Loucy (cell line): ENCODE measurements around the gene UMODL1.

Source experiments
- H2AFZ ChIP-seq: fragments of 200-600 bp; sonication (generic); 2 replicates; pipeline ENCODE4 v1.6.0; 2016; ENCODE audit warnings: antibody characterized with exemption, mild to moderate bottlenecking, low read length, moderate library complexity
- H3F3A ChIP-seq: fragments of 200-600 bp; 2 replicates; pipeline ENCODE4 v1.6.0; 2016; ENCODE audit warnings: antibody characterized with exemption, low read depth, mild to moderate bottlenecking
- H3K27me3 ChIP-seq: fragments of 200-600 bp; sonication (generic); 2 replicates; pipeline ENCODE4 v1.6.1; 2014; ENCODE audit warnings: low read length, mild to moderate bottlenecking; ENCODE audit not compliant: insufficient read depth, poor library complexity, severe bottlenecking
- H3K36me3 ChIP-seq: fragments of 200-600 bp; sonication (generic); 2 replicates; pipeline ENCODE4 v1.6.1; 2016; ENCODE audit warnings: low read length; ENCODE audit not compliant: insufficient read depth
- H3K4me1 ChIP-seq: fragments of 200-600 bp; sonication (generic); 2 replicates; pipeline ENCODE4 v1.5.1; 2014; ENCODE audit warnings: low read length, mild to moderate bottlenecking; ENCODE audit not compliant: insufficient read depth, poor library complexity, severe bottlenecking
- H3K4me2 ChIP-seq: fragments of 200-600 bp; sonication (generic); 2 replicates; pipeline ENCODE4 v1.6.0; 2014; ENCODE audit warnings: antibody characterized with exemption, low read length, low read depth, mild to moderate bottlenecking; ENCODE audit not compliant: poor library complexity, severe bottlenecking
- H3K4me3 ChIP-seq: fragments of 200-600 bp; sonication (generic); 2 replicates; pipeline ENCODE4 v1.5.1; 2014; ENCODE audit warnings: low read length, mild to moderate bottlenecking, mixed read lengths; ENCODE audit not compliant: poor library complexity, severe bottlenecking
- H3K79me2 ChIP-seq: fragments of 200-600 bp; sonication (generic); 2 replicates; pipeline ENCODE4 v1.6.1; 2014; ENCODE audit warnings: low read length; ENCODE audit not compliant: insufficient read depth
- H3K9ac ChIP-seq: fragments of 200-600 bp; sonication (generic); 2 replicates; pipeline ENCODE4 v1.6.0; 2014; ENCODE audit warnings: mild to moderate bottlenecking, low read depth, low read length, moderate library complexity; ENCODE audit not compliant: poor library complexity, severe bottlenecking
- H3K9me2 ChIP-seq: fragments of 200-600 bp; sonication (generic); replicated peaks from 2 replicates; pipeline ENCODE4 v1.6.1; 2016; ENCODE audit warnings: low read depth, low read length, mixed read lengths
- H3K9me3 ChIP-seq: fragments of 200-600 bp; sonication (generic); 2 replicates; pipeline ENCODE4 v1.6.1; 2014; ENCODE audit warnings: mild to moderate bottlenecking, antibody characterized with exemption, low read length, low read depth; ENCODE audit not compliant: insufficient read depth
- H4K20me1 ChIP-seq: fragments of 200-600 bp; sonication (generic); 2 replicates; pipeline ENCODE4 v1.6.0; 2014; ENCODE audit warnings: antibody characterized with exemption, low read length, mild to moderate bottlenecking; ENCODE audit not compliant: insufficient read depth, poor library complexity, severe bottlenecking
- EZH2phosphoT487 ChIP-seq: fragments of 200-600 bp; IDR thresholded peaks from 2 replicates; pipeline ENCODE4 v1.6.1; 2018; ENCODE audit warnings: antibody characterized with exemption, mild to moderate bottlenecking, moderate library complexity, borderline replicate concordance
- TF ChIP-seq, protein P1 (sequence below): fragments of 200-600 bp; sonication (generic); conservative IDR thresholded peaks from 2 replicates; pipeline ENCODE4 v1.5.1; 2014; ENCODE audit warnings: mild to moderate bottlenecking, antibody characterized with exemption, low read length

UMODL1 gene

DNA sequence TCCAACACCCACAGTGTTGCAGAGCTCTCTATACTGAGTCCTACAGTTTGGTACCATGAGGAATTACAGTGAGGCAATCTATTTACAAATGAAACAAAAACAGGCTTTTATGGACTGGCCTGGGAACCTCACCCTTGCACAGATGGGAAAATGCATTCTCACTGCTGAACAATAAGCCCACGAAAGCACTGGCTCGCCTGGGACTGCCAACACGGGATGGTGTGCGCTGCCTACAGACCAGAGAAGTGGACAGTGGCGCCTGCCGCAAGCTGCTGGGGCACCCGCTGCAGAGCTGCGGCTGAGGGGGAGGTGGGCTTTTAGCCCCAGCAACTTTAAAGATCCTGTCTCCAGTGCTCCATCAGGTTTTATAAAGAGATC, 119.4 kb downstream of the UMODL1 start:
- Histone ChIP-seq H3K4me2 (no peak overlapping the region), H2AFZ (no peak overlapping the region), H3K9me3 (peaks cover 5% of the 10 kb centered on the region; the same call in 1 of the 2 replicates), H3K27me3 (no peaks in the 10 kb centered on the region), H3K9me2 (no peaks in the 10 kb centered on the region), H3K36me3 (no peaks in the 10 kb centered on the region), H3F3A (peaks cover 14% of the 10 kb centered on the region), H3K79me2 (no peaks in the 10 kb centered on the region), H4K20me1 (no peaks in the 10 kb centered on the region), H3K9ac (peak overlapping the region; percentile 12), H3K4me1 (peaks cover 82% of the 10 kb centered on the region), H3K4me3 (no peak overlapping the region)
- TF ChIP-seq EZH2phosphoT487 = no peak
- TF ChIP-seq, protein P1, sequence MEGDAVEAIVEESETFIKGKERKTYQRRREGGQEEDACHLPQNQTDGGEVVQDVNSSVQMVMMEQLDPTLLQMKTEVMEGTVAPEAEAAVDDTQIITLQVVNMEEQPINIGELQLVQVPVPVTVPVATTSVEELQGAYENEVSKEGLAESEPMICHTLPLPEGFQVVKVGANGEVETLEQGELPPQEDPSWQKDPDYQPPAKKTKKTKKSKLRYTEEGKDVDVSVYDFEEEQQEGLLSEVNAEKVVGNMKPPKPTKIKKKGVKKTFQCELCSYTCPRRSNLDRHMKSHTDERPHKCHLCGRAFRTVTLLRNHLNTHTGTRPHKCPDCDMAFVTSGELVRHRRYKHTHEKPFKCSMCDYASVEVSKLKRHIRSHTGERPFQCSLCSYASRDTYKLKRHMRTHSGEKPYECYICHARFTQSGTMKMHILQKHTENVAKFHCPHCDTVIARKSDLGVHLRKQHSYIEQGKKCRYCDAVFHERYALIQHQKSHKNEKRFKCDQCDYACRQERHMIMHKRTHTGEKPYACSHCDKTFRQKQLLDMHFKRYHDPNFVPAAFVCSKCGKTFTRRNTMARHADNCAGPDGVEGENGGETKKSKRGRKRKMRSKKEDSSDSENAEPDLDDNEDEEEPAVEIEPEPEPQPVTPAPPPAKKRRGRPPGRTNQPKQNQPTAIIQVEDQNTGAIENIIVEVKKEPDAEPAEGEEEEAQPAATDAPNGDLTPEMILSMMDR = no peak

DNA sequence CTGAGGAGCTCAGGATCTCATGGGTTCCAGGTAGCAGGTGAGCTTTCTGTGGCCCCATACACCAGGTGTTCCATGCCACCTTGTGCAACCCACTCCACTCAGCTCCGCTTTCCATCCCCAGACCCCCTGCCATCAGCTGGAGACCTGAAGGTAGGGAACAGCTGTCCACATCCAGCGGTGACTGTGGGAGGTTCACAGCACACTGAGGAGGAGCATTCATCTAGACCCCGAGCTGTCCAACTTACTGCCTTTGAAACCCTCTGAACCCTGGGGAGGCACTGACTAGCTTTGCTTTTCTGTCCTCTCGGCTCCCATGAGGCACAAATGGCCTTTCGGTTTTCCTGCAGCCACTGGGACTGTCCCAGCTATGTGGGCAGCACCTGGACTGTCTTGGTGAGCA, 119.9 kb downstream of the UMODL1 start:
- no peak overlapping the region for H2AFZ ChIP-seq
- TF ChIP-seq, protein P1 = no peak
- TF ChIP-seq EZH2phosphoT487 = no peak
- no peaks in the 10 kb centered on the region for H4K20me1 ChIP-seq
- H3K4me3 ChIP-seq = no peak overlapping the region
- H3F3A ChIP-seq = peaks cover 14% of the 10 kb centered on the region
- no peaks in the 10 kb centered on the region for H3K79me2 ChIP-seq
- no peak overlapping the region for H3K4me2 ChIP-seq
- H3K9me2 ChIP-seq = no peaks in the 10 kb centered on the region
- no peaks in the 10 kb centered on the region for H3K36me3 ChIP-seq
- H3K27me3 ChIP-seq = no peaks in the 10 kb centered on the region
- H3K4me1 ChIP-seq = peaks cover 83% of the 10 kb centered on the region
- no peak overlapping the region for H3K9ac ChIP-seq
- H3K9me3 ChIP-seq = no peaks in the 10 kb centered on the region

DNA sequence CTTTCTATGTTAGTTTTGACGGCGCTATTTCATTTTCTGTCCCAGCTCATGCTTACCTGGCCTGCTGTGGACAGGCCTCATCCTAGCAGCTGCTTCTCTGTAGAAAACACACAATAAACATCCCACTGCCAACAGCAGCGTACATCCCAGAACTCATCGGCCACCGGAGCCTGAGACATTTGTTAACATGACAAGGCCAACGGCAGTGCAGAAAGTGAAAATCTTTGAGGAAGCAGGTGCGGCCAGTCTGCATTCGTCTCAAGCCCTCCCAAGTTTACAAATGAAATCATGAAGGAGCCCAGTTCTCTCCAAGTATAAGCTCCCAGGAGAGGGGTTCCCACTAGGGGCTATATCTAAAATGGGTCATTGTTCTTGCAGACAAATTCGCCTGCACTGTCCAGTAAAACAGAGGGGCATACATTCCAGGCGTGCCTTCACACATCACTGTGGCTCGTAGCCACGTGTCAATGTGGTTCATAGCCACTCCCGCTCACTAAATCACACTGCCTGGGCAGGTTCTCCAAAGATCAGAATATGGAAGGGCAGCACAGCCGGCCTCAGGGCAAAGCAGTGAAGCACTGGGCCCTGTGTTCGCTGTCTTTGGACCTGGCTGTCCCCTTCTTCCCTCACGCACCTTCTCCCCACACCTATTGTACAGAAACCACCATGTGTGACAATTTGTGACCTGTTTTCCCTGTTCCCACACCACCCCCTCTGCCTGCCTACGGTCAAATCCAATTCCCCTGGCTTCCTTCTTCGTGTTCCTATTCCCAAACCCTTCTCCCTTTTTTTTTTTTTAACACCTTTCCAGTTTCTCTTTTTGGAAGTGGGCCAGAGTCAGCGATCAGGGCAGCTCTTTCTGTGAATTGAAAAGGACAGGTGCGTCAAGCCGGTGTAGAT, 120.8 kb downstream of the UMODL1 start:
- no peak overlapping the region for H3K4me2 ChIP-seq
- peaks cover 76% of the 10 kb centered on the region for H3K4me1 ChIP-seq
- no peaks in the 10 kb centered on the region for H3K27me3 ChIP-seq

More for the DNA sequence above, 120.8 kb downstream of the UMODL1 start:
- Histone ChIP-seq H3K79me2 (no peaks in the 10 kb centered on the region), H3K4me3 (no peak overlapping the region), H4K20me1 (no peaks in the 10 kb centered on the region), H3K36me3 (no peaks in the 10 kb centered on the region), H3K9me2 (no peaks in the 10 kb centered on the region), H3K9me3 (no peaks in the 10 kb centered on the region), H3K9ac (peak overlapping the region; percentile 2), H2AFZ (no peak overlapping the region), H3F3A (peaks cover 12% of the 10 kb centered on the region)
- no peak for TF ChIP-seq EZH2phosphoT487
- TF ChIP-seq, protein P1 = no peak
